ENCODE measurements around the gene FHOD3.

DNA sequence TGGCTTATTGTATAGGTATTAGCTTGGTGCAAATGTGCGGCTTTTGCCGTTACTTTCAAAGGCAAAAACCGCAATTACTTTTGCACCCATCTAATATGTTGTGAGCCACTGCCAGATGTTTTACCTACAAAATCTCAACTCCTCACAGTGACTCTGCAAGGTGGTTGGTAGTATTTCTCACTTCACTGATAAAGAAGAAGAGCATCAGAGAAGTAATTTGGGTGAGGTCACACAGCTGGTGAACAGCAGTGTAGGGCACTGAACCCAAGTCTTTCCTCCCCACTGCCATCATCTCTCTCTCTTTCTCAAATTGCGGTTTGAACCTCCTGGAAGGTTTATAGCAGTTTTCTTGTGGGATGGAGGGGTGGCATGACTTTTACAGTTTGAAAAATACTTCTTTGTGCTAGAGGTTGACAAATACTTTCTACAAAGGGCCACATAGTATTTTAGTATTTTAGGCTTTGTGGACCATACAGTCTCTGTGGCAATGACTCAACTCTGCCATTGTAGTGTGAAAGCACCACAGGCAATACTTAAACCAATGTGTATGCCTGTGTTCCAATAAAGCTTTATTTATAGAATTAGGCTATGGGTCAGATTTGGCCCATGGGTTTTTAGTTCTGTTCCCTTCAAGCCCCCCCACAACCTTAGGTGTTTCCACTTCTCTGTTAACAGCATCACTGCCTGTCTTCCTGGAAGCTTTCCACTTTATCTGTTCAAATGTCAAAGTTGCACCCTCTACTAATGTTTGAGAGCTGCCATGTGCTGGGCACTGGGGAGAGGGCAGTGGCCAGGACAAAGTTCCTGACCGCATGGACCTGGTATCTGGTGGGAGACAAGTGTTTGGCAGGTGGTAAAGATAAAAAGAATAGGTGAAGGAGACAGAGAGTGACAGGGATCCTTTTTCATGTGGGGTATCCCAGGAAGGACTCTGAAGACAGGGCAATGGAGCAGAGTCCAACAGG is 30.1 kb downstream of the FHOD3 start:
- TF ChIP-seq, protein P1, sequence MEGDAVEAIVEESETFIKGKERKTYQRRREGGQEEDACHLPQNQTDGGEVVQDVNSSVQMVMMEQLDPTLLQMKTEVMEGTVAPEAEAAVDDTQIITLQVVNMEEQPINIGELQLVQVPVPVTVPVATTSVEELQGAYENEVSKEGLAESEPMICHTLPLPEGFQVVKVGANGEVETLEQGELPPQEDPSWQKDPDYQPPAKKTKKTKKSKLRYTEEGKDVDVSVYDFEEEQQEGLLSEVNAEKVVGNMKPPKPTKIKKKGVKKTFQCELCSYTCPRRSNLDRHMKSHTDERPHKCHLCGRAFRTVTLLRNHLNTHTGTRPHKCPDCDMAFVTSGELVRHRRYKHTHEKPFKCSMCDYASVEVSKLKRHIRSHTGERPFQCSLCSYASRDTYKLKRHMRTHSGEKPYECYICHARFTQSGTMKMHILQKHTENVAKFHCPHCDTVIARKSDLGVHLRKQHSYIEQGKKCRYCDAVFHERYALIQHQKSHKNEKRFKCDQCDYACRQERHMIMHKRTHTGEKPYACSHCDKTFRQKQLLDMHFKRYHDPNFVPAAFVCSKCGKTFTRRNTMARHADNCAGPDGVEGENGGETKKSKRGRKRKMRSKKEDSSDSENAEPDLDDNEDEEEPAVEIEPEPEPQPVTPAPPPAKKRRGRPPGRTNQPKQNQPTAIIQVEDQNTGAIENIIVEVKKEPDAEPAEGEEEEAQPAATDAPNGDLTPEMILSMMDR (IDR thresholded peaks at IDR 0.05; ENCODE audit: low read depth, low read length, missing input control) = no peak
- TF ChIP-seq, protein P2, sequence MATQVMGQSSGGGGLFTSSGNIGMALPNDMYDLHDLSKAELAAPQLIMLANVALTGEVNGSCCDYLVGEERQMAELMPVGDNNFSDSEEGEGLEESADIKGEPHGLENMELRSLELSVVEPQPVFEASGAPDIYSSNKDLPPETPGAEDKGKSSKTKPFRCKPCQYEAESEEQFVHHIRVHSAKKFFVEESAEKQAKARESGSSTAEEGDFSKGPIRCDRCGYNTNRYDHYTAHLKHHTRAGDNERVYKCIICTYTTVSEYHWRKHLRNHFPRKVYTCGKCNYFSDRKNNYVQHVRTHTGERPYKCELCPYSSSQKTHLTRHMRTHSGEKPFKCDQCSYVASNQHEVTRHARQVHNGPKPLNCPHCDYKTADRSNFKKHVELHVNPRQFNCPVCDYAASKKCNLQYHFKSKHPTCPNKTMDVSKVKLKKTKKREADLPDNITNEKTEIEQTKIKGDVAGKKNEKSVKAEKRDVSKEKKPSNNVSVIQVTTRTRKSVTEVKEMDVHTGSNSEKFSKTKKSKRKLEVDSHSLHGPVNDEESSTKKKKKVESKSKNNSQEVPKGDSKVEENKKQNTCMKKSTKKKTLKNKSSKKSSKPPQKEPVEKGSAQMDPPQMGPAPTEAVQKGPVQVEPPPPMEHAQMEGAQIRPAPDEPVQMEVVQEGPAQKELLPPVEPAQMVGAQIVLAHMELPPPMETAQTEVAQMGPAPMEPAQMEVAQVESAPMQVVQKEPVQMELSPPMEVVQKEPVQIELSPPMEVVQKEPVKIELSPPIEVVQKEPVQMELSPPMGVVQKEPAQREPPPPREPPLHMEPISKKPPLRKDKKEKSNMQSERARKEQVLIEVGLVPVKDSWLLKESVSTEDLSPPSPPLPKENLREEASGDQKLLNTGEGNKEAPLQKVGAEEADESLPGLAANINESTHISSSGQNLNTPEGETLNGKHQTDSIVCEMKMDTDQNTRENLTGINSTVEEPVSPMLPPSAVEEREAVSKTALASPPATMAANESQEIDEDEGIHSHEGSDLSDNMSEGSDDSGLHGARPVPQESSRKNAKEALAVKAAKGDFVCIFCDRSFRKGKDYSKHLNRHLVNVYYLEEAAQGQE (IDR thresholded peaks at IDR 0.05) = no peak
- no peak for TF ChIP-seq YY1 (IDR thresholded peaks at IDR 0.05)
- no peak for TF ChIP-seq FOXA1 (IDR thresholded peaks at IDR 0.05)
- TF ChIP-seq RAD21 (IDR thresholded peaks at IDR 0.05) = no peak
- no peak for TF ChIP-seq JUND (IDR thresholded peaks at IDR 0.05)
- no peak for TF ChIP-seq EGR1 (IDR thresholded peaks at IDR 0.05; ENCODE audit: low read depth in 2 of 2)
